OCI-LY1 (cell line): Measurements from ENCODE around the gene SHROOM1.

ENCODE experiments used
- EZH2 ChIP-seq: fragments of 200-600 bp; sonication (generic), shearing (Covaris generic); IDR thresholded peaks from 2 replicates; pipeline ENCODE4 v1.8.0; 2017; ENCODE audit warnings: borderline replicate concordance, mixed run types, mild to moderate bottlenecking, antibody characterized with exemption, low read length, moderate library complexity, mixed read lengths
- TF ChIP-seq, protein P1 (sequence below): fragments of 200-600 bp; sonication (generic), shearing (Covaris generic); IDR thresholded peaks from 2 replicates; pipeline ENCODE4 v1.5.1; 2017; ENCODE audit warnings: mild to moderate bottlenecking, antibody characterized with exemption, low read length, moderate library complexity, mixed read lengths

- TF ChIP-seq, protein P1, sequence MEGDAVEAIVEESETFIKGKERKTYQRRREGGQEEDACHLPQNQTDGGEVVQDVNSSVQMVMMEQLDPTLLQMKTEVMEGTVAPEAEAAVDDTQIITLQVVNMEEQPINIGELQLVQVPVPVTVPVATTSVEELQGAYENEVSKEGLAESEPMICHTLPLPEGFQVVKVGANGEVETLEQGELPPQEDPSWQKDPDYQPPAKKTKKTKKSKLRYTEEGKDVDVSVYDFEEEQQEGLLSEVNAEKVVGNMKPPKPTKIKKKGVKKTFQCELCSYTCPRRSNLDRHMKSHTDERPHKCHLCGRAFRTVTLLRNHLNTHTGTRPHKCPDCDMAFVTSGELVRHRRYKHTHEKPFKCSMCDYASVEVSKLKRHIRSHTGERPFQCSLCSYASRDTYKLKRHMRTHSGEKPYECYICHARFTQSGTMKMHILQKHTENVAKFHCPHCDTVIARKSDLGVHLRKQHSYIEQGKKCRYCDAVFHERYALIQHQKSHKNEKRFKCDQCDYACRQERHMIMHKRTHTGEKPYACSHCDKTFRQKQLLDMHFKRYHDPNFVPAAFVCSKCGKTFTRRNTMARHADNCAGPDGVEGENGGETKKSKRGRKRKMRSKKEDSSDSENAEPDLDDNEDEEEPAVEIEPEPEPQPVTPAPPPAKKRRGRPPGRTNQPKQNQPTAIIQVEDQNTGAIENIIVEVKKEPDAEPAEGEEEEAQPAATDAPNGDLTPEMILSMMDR: no peak
- TF ChIP-seq EZH2: no peak
Observed at GRCh38 chr5:132814503-132815294, 15.7 kb downstream of the SHROOM1 start.
